Neural cell (in vitro differentiated cells): Measurements from ENCODE around the gene RGP1.
A peak's percentile ranks its signal among the peaks of the same experiment; 100 is the strongest.

Source experiments
- EP300 ChIP-seq: fragments of 450-650 bp; conservative IDR thresholded peaks from 2 replicates; pipeline ENCODE4 v1.6.1; 2014; ENCODE audit warnings: antibody characterized with exemption, mild to moderate bottlenecking, moderate library complexity; ENCODE audit not compliant: poor library complexity, severe bottlenecking
- EZH2 ChIP-seq: fragments of 200-600, 300-800 bp; shearing (Covaris generic), sonication (generic); IDR thresholded peaks from 2 replicates; pipeline ENCODE4 v1.6.1; 2014; ENCODE audit warnings: antibody characterized with exemption, low read length, borderline replicate concordance, mild to moderate bottlenecking; ENCODE audit not compliant: insufficient read depth, poor library complexity, severe bottlenecking
- POLR2AphosphoS5 ChIP-seq: IDR thresholded peaks from 2 replicates; pipeline ENCODE4 v1.6.1; 2012
- RAD21 ChIP-seq: fragments of 450-650 bp; conservative IDR thresholded peaks from 2 replicates; pipeline ENCODE4 v1.6.1; 2014; ENCODE audit warnings: antibody characterized with exemption, mild to moderate bottlenecking, moderate library complexity
- REST ChIP-seq: IDR thresholded peaks from 2 replicates; pipeline ENCODE4 v1.6.1; 2012; ENCODE audit warnings: borderline replicate concordance
- SMC3 ChIP-seq: fragments of 450-650 bp; conservative IDR thresholded peaks from 2 replicates; pipeline ENCODE4 v1.6.1; 2014; ENCODE audit warnings: antibody characterized with exemption, mild to moderate bottlenecking, moderate library complexity; ENCODE audit not compliant: poor library complexity
- TAF1 ChIP-seq: IDR thresholded peaks from 2 replicates; pipeline ENCODE4 v1.6.1; 2012; ENCODE audit warnings: low read depth
- TF ChIP-seq, protein P1 (sequence below): fragments of 450-650 bp; IDR thresholded peaks from 2 replicates; pipeline ENCODE4 v1.5.1; 2014; ENCODE audit warnings: antibody characterized with exemption, mild to moderate bottlenecking, moderate library complexity; ENCODE audit not compliant: poor library complexity, severe bottlenecking

GRCh38 chr9:35748858-35749514 is at the start of gene RGP1, which contains the start of gene GBA2:
- TF ChIP-seq POLR2AphosphoS5 (peak; percentile 84), EZH2 (no peak), EP300 (peak; percentile 30), RAD21 (no peak), TAF1 (no peak), REST (no peak), SMC3 (no peak)
- TF ChIP-seq, protein P1, sequence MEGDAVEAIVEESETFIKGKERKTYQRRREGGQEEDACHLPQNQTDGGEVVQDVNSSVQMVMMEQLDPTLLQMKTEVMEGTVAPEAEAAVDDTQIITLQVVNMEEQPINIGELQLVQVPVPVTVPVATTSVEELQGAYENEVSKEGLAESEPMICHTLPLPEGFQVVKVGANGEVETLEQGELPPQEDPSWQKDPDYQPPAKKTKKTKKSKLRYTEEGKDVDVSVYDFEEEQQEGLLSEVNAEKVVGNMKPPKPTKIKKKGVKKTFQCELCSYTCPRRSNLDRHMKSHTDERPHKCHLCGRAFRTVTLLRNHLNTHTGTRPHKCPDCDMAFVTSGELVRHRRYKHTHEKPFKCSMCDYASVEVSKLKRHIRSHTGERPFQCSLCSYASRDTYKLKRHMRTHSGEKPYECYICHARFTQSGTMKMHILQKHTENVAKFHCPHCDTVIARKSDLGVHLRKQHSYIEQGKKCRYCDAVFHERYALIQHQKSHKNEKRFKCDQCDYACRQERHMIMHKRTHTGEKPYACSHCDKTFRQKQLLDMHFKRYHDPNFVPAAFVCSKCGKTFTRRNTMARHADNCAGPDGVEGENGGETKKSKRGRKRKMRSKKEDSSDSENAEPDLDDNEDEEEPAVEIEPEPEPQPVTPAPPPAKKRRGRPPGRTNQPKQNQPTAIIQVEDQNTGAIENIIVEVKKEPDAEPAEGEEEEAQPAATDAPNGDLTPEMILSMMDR: no peak
